ENCODE results near the gene TET3. TPM values are rescaled to one million over a fixed set of nuclear protein-coding genes. Genes with fewer than 3 reads are reported as not detected.

Gene TET3
- polyA plus RNA-seq, 1 donor (not counting 4 experiments of a cell fraction or from before 2014, with no cell fraction given), result 2.9 TPM

DNA sequence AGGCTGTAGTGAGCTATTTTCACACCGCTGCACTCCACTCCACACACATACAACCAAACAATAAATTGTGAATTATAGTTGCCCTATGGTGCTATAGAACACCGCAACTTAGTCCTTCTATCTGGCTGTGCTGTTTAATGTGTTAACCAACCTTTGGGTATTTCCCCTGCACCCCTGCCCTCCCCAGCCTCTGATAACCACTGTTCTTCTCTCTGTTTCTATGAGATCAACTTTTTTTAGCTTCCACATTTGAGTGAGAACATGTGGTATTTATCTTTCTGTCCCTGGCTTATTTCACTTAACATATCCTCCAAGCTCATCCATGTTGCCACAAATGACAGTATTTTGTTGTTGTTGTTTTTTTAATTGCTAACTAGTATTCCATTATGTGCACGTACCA, 32.5 kb downstream of the TET3 start:
- peaks cover 37% of the 10 kb centered on the region for H3K79me2 ChIP-seq (ENCODE audit: control insufficient read depth, insufficient read depth, low read length)
- no peaks in the 10 kb centered on the region for H4K20me1 ChIP-seq (ENCODE audit: control insufficient read depth, extremely low read depth, insufficient read depth, low read length)

DNA sequence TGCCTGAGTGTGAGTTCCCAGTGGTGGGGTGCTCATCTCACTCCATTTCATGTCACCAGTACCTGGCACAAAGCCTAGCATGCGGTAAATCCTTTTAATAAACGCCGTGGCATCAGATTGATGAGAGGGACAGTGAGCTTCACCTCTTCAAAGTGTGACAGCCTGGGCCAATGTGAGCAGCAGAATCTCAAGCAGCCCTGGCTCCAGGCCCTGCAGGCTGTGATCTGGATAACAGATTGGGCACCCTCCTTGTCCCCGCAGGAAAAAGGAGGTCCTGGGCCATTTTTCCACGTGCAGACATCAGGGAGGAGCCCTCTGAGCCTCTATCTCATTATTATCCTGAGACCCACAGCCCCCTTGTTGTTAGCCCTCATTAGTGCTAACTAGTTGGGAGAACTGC, 34.8 kb downstream of the TET3 start:
- no peak overlapping the region for H3K4me2 ChIP-seq (ENCODE audit: control insufficient read depth, extremely low read depth, insufficient read depth, low read depth, low read length)
- no peaks in the 10 kb centered on the region for H3K9me1 ChIP-seq (ENCODE audit: control insufficient read depth, extremely low read depth, insufficient read depth, low read length)
- dilution Hi-C loops (cut with MboI; ENCODE audit: extremely low pct_ligation_motif_present, low sequenced_read_pairs), result no loop called here
- no peak overlapping the region for H2AFZ ChIP-seq (ENCODE audit: control insufficient read depth, low read length)
- H3K79me2 ChIP-seq (ENCODE audit: control insufficient read depth, insufficient read depth, low read length), result peaks cover 47% of the 10 kb centered on the region
- no peak overlapping the region for H3K27ac ChIP-seq (ENCODE audit: control insufficient read depth, insufficient read depth, low read length)
- no peaks in the 10 kb centered on the region for H3K4me1 ChIP-seq (ENCODE audit: control insufficient read depth, extremely low read depth, insufficient read depth, low read length)
- no peaks in the 10 kb centered on the region for H3K36me3 ChIP-seq (ENCODE audit: control insufficient read depth in 2 of 2, extremely low read depth in 1 of 2, insufficient read depth in 2 of 2, low read length in 2 of 2)
- no peaks in the 10 kb centered on the region for H4K20me1 ChIP-seq (ENCODE audit: control insufficient read depth, extremely low read depth, insufficient read depth, low read length)
- no peak for TF ChIP-seq EZH2 (IDR thresholded peaks at IDR 0.05; ENCODE audit: low read length)
- TF ChIP-seq, protein P1, sequence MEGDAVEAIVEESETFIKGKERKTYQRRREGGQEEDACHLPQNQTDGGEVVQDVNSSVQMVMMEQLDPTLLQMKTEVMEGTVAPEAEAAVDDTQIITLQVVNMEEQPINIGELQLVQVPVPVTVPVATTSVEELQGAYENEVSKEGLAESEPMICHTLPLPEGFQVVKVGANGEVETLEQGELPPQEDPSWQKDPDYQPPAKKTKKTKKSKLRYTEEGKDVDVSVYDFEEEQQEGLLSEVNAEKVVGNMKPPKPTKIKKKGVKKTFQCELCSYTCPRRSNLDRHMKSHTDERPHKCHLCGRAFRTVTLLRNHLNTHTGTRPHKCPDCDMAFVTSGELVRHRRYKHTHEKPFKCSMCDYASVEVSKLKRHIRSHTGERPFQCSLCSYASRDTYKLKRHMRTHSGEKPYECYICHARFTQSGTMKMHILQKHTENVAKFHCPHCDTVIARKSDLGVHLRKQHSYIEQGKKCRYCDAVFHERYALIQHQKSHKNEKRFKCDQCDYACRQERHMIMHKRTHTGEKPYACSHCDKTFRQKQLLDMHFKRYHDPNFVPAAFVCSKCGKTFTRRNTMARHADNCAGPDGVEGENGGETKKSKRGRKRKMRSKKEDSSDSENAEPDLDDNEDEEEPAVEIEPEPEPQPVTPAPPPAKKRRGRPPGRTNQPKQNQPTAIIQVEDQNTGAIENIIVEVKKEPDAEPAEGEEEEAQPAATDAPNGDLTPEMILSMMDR (optimal IDR thresholded peaks at IDR 0.05 in 1 of 3, IDR thresholded peaks at IDR 0.05 in 1 of 3, conservative IDR thresholded peaks at IDR 0.05 in 1 of 3; ENCODE audit: extremely low read depth in 1 of 3, insufficient read depth in 2 of 3, low read length in 3 of 3), result no peak
- DNase-seq (ENCODE audit: low read depth, low spot score) (no peak), FAIRE-seq (no peak)
- no peak overlapping the region for H3K4me3 ChIP-seq (ENCODE audit: control insufficient read depth in 2 of 3, extremely low read depth in 1 of 3, insufficient read depth in 2 of 3, low read depth in 1 of 3, low read length in 3 of 3)
- H3K9ac ChIP-seq (ENCODE audit: control insufficient read depth, extremely low read depth, insufficient read depth, low read length), result no peak overlapping the region
- H3K9me3 ChIP-seq (ENCODE audit: control insufficient read depth, low read depth, low read length), result no peaks in the 10 kb centered on the region
- H3K27me3 ChIP-seq (ENCODE audit: control insufficient read depth, extremely low read depth, insufficient read depth, low read length), result no peaks in the 10 kb centered on the region

More for the DNA sequence above, 32.5 kb downstream of the TET3 start:
- FAIRE-seq (no peak), DNase-seq (ENCODE audit: low read depth, low spot score) (no peak)
- no peak overlapping the region for H3K4me3 ChIP-seq (ENCODE audit: control insufficient read depth in 2 of 3, extremely low read depth in 1 of 3, insufficient read depth in 2 of 3, low read depth in 1 of 3, low read length in 3 of 3)
- no peaks in the 10 kb centered on the region for H3K27me3 ChIP-seq (ENCODE audit: control insufficient read depth, extremely low read depth, insufficient read depth, low read length)
- no peaks in the 10 kb centered on the region for H3K36me3 ChIP-seq (ENCODE audit: control insufficient read depth in 2 of 2, extremely low read depth in 1 of 2, insufficient read depth in 2 of 2, low read length in 2 of 2)
- no peak overlapping the region for H3K4me2 ChIP-seq (ENCODE audit: control insufficient read depth, extremely low read depth, insufficient read depth, low read depth, low read length)
- H2AFZ ChIP-seq (ENCODE audit: control insufficient read depth, low read length), result no peak overlapping the region
- no peak overlapping the region for H3K9ac ChIP-seq (ENCODE audit: control insufficient read depth, extremely low read depth, insufficient read depth, low read length)
- no peak overlapping the region for H3K27ac ChIP-seq (ENCODE audit: control insufficient read depth, insufficient read depth, low read length)
- H3K9me3 ChIP-seq (ENCODE audit: control insufficient read depth, low read depth, low read length), result no peaks in the 10 kb centered on the region
- TF ChIP-seq EZH2 (IDR thresholded peaks at IDR 0.05; ENCODE audit: low read length), result no peak
- TF ChIP-seq, protein P1 (optimal IDR thresholded peaks at IDR 0.05 in 1 of 3, IDR thresholded peaks at IDR 0.05 in 1 of 3, conservative IDR thresholded peaks at IDR 0.05 in 1 of 3; ENCODE audit: extremely low read depth in 1 of 3, insufficient read depth in 2 of 3, low read length in 3 of 3), result no peak
- H3K4me1 ChIP-seq (ENCODE audit: control insufficient read depth, extremely low read depth, insufficient read depth, low read length), result no peaks in the 10 kb centered on the region
- dilution Hi-C loops (cut with MboI; ENCODE audit: extremely low pct_ligation_motif_present, low sequenced_read_pairs), result no loop called here
- no peaks in the 10 kb centered on the region for H3K9me1 ChIP-seq (ENCODE audit: control insufficient read depth, extremely low read depth, insufficient read depth, low read length)

Measured in keratinocyte (primary cell).